Loucy (cell line): Measurements from ENCODE around the gene STK38L.

Experiments
- EZH2phosphoT487 ChIP-seq: fragments of 200-600 bp; IDR thresholded peaks from 2 replicates; pipeline ENCODE4 v1.6.1; 2018; ENCODE audit warnings: antibody characterized with exemption, mild to moderate bottlenecking, moderate library complexity, borderline replicate concordance
- TF ChIP-seq, protein P1 (sequence below): fragments of 200-600 bp; sonication (generic); conservative IDR thresholded peaks from 2 replicates; pipeline ENCODE4 v1.5.1; 2014; ENCODE audit warnings: mild to moderate bottlenecking, antibody characterized with exemption, low read length

GRCh38 chr12:27316947-27317346 is 72.9 kb downstream of the STK38L start:
- TF ChIP-seq, protein P1, sequence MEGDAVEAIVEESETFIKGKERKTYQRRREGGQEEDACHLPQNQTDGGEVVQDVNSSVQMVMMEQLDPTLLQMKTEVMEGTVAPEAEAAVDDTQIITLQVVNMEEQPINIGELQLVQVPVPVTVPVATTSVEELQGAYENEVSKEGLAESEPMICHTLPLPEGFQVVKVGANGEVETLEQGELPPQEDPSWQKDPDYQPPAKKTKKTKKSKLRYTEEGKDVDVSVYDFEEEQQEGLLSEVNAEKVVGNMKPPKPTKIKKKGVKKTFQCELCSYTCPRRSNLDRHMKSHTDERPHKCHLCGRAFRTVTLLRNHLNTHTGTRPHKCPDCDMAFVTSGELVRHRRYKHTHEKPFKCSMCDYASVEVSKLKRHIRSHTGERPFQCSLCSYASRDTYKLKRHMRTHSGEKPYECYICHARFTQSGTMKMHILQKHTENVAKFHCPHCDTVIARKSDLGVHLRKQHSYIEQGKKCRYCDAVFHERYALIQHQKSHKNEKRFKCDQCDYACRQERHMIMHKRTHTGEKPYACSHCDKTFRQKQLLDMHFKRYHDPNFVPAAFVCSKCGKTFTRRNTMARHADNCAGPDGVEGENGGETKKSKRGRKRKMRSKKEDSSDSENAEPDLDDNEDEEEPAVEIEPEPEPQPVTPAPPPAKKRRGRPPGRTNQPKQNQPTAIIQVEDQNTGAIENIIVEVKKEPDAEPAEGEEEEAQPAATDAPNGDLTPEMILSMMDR, result no peak
- TF ChIP-seq EZH2phosphoT487, result no peak
